Common myeloid progenitor, CD34-positive (primary cell): ENCODE data around the gene TSPAN18.

ENCODE experiments used
- CTCF ChIA-PET: fragments of 350-600 bp; sonication (Branson Sonifier 250); formaldehyde crosslinking; loops from one replicate; lab custom pipeline; 2021; ENCODE audit warnings: antibody characterized with exemption; lab: Charles Lee
- POLR2A ChIA-PET: fragments of 350-600 bp; sonication (Branson Sonifier 250); formaldehyde crosslinking; loops from one replicate; lab custom pipeline; 2021; ENCODE audit warnings: antibody characterized with exemption; lab: Charles Lee
- DNase-seq, 3 donors: peaks; one replicate each; pipeline versions ENCODE4 v3.0.0 to v3.0.0-alpha.2; 2013
- H3K27ac ChIP-seq, 2 experiments: 1 replicate in 1 of 2; 2 replicates in 1 of 2; pipeline ENCODE4 v1.7.0; 2013; ENCODE audit warnings: inconsistent platforms in 2 of 2, low read length in 2 of 2, mild to moderate bottlenecking in 2 of 2, low read depth in 1 of 2, moderate library complexity in 1 of 2; ENCODE audit not compliant: severe bottlenecking in 2 of 2, insufficient read depth in 1 of 2, poor library complexity in 1 of 2
- H3K27me3 ChIP-seq, 5 experiments: replicated peaks in 2 of 5; 1 replicate in 3 of 5; 2 replicates in 2 of 5; pipeline versions ENCODE4 v1.6.1 to v1.7.0; 2013; ENCODE audit warnings: low read length in 4 of 5, mild to moderate bottlenecking in 2 of 5, moderate library complexity in 2 of 5, inconsistent platforms in 1 of 5; ENCODE audit not compliant: insufficient read depth in 5 of 5, control insufficient read depth in 4 of 5
- H3K36me3 ChIP-seq, 4 experiments: 1 replicate in 2 of 4; 2 replicates in 2 of 4; pipeline versions ENCODE4 v1.6.1 to v1.7.0; 2013; ENCODE audit warnings: low read length in 3 of 4, control low read depth in 1 of 4, mild to moderate bottlenecking in 1 of 4; ENCODE audit not compliant: control insufficient read depth in 4 of 4, insufficient read depth in 4 of 4
- H3K4me1 ChIP-seq, 4 experiments: 1 replicate in 3 of 4; 2 replicates in 1 of 4; pipeline versions ENCODE4 v1.6.1 to v1.7.1; 2013; ENCODE audit warnings: low read length in 3 of 4, mild to moderate bottlenecking in 3 of 4, control low read depth in 1 of 4, inconsistent platforms in 1 of 4, moderate library complexity in 1 of 4; ENCODE audit not compliant: control insufficient read depth in 4 of 4, insufficient read depth in 4 of 4; ENCODE audit errors: control extremely low read depth in 1 of 4
- H3K4me3 ChIP-seq, 7 experiments: 1 replicate in 4 of 7; 2 replicates in 3 of 7; pipeline versions ENCODE4 v1.5.1 to v1.7.0; 2013; ENCODE audit warnings: mild to moderate bottlenecking in 7 of 7, low read length in 6 of 7, moderate library complexity in 6 of 7, inconsistent platforms in 2 of 7, low read depth in 2 of 7, control low read depth in 1 of 7; ENCODE audit not compliant: insufficient read depth in 4 of 7, control insufficient read depth in 1 of 7; ENCODE audit errors: extremely low read depth in 1 of 7
- H3K9me3 ChIP-seq, 5 experiments: 1 replicate in 4 of 5; 2 replicates in 1 of 5; pipeline versions ENCODE4 v1.6.1 to v1.7.1; 2013; ENCODE audit warnings: low read length in 4 of 5, mild to moderate bottlenecking in 2 of 5, inconsistent platforms in 1 of 5, low read depth in 1 of 5, moderate library complexity in 1 of 5; ENCODE audit not compliant: control insufficient read depth in 4 of 5, insufficient read depth in 2 of 5; ENCODE audit errors: control extremely low read depth in 1 of 5
- WGBS: methylation state at CpG from one replicate; pipeline ENCODE4 v1.1.5; 2013; ENCODE audit not compliant: insufficient coverage; 5-methylcytosine and 5-hydroxymethylcytosine counted together

TSPAN18 gene

DNA sequence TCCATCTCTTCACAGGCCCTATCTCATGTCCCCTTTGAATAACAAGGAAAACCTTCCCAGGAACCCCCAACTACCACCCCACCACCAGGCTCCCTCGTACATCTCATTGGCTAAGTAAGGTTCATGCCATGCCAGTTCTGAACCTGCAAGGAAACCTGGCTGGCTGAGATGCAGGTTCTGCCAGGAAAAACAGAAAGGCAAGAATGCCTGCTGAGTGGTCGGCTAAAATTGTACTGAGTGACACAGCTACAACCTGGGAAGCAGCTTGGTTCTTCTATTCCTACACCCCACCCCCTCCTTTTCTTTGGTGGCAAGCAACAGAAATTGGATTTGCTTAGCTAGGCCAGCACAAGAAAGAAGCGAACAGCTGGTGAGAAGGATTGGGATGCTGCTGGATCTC, 36.1 kb upstream of the TSPAN18 start:
- WGBS: 100% methylated on average over 2 of the region's 3 CpGs
- Histone ChIP-seq H3K4me3 (no peak overlapping the region), H3K27ac (no peak overlapping the region), H3K9me3 (peaks cover 0 to 4% (median 0%) of the 10 kb centered on the region in 5 experiments), H3K36me3 (no peaks in the 10 kb centered on the region), H3K4me1 (no peaks in the 10 kb centered on the region), H3K27me3 (peaks cover 0 to 18% (median 0%) of the 10 kb centered on the region in 5 experiments)
- CTCF ChIA-PET: no interaction called here
- DNase-seq: no peak
- POLR2A ChIA-PET: no interaction called here

DNA sequence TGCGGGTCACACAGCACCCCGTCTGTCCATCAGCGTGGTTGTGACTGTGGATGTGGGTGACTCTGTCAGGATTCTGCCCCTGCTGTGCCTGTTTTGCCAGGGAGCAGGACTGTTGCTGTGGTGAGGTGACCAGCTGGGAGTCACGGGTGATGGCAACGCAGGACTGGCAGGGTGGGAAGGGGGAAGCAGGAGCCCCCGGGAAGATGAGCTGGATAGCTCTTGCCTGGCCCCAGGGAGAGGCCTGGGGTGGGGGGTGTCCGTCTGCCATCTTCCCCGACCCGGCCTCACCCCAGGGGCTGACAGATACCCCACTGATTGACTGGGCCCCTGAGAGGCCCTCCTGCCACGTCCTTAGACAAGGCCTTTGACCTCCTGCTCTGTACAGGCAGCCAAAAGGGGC, 34.3 kb upstream of the TSPAN18 start:
- Histone ChIP-seq H3K27me3 (peaks cover 0 to 14% (median 0%) of the 10 kb centered on the region in 5 experiments), H3K27ac (no peak overlapping the region), H3K36me3 (no peaks in the 10 kb centered on the region), H3K4me1 (no peaks in the 10 kb centered on the region), H3K4me3 (no peak overlapping the region), H3K9me3 (peaks cover 0 to 4% (median 0%) of the 10 kb centered on the region in 5 experiments)
- CTCF ChIA-PET: no interaction called here
- POLR2A ChIA-PET: no interaction called here
- WGBS: 98% methylated on average over 10 of the region's 10 CpGs
- DNase-seq: no peak

DNA sequence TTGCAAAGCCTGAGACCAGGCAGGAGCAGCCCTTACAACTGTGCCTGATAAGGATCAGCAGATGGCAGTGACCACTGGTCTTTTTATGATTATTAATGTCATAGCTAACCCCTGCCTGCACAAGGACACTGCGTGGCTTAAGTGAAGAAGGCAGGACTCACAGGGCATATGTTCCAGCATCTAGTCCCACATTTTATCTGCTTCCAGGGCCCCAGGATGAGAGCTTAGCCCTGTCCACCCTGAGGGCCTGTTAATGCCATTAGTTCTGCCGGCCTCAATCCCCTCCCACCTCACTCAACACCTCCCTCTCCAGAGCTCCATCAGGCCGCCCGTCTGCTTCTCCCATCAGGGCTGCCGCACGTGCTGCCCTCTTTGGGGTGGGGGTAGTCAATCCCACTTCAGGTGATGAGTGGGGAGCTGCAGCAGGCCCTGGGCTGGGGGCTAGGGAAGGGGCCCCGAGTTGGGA, 33.1 kb upstream of the TSPAN18 start:
- Histone ChIP-seq H3K36me3 (no peaks in the 10 kb centered on the region), H3K27ac (no peak overlapping the region), H3K4me1 (no peaks in the 10 kb centered on the region), H3K9me3 (peaks cover 0 to 4% (median 0%) of the 10 kb centered on the region in 5 experiments), H3K4me3 (no peak overlapping the region), H3K27me3 (peaks cover 0 to 2% (median 0%) of the 10 kb centered on the region in 5 experiments)
- ChIA-PET CTCF (interaction anchor here (1.2 kb wide), 1 partner anchor 21 kb away, joined by 3 read pairs; no protein-coding TSS in a partner anchor), POLR2A (no interaction called here)
- DNase-seq: no peak
- 100% methylated on average over 3 of the region's 7 CpGs for WGBS

DNA sequence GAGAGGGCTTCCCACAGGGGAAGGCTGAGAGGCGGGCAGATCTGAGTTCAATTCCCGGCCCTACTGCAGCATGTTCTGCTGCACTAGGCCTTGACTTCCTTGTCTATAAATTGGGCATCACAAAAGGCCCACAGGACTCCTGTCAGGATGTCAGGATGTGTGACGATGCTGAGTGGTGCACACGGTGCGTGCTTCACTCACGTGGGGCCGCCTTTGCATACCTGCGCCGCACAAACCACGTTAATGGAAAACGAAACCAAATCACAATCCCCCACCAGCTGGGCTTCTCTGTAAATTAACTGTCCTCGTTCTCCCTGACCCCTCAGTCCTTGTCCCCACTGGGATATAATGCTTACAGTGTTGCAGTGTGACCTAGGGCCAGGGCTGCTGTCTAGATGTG, 32.3 kb upstream of the TSPAN18 start:
- no peak for DNase-seq
- POLR2A ChIA-PET: no interaction called here

DNA sequence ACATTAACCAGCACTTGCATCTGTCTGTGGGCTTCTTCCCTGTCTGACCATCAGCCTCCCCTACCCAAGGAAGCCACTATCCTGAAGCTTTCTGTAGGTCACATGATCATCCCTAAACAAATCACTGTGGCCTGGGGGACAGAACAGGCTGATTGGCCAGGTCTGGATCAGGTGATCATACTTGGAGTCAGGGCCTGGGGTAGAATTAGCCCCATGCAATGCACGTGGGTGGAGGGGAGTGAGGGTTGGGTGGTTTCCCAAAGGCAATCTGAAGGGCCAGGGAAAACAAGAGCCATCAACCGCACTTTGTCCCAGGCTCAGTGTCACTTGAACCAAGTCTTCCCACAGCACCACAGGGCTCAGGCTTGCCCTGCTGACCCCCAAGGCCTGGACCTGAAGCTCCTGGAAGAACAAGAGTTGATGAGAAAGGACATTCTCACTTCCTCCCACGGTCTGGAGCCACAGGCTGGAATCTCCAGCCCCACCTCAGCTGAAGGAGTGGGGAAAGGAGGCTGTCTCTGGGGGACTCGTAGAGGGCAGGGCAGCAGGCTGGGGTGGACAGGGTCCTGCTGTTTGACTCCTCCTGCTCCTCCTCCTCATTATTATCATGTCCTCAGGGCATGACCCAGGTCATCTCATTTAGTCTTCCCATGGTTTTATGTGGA, 31.5 kb upstream of the TSPAN18 start:
- 83% methylated on average over 2 of the region's 4 CpGs for WGBS
- no peak for DNase-seq
- CTCF ChIA-PET: no interaction called here
- H3K36me3 ChIP-seq: no peaks in the 10 kb centered on the region
- H3K4me1 ChIP-seq: no peaks in the 10 kb centered on the region
- H3K9me3 ChIP-seq: no peaks in the 10 kb centered on the region
- no peak overlapping the region for H3K27ac ChIP-seq
- no peak overlapping the region for H3K4me3 ChIP-seq
- POLR2A ChIA-PET: no interaction called here
- peaks cover 0 to 4% (median 0%) of the 10 kb centered on the region in 5 experiments for H3K27me3 ChIP-seq

More for the DNA sequence above, 32.3 kb upstream of the TSPAN18 start:
- peaks cover 0 to 2% (median 0%) of the 10 kb centered on the region in 5 experiments for H3K9me3 ChIP-seq
- H3K27me3 ChIP-seq: no peaks in the 10 kb centered on the region
- CTCF ChIA-PET: interaction anchor here (1.2 kb wide), 1 partner anchor 22 kb away, joined by 3 read pairs; no protein-coding TSS in a partner anchor
- 95% methylated on average over 11 of the region's 12 CpGs for WGBS
- no peak overlapping the region for H3K4me3 ChIP-seq
- no peaks in the 10 kb centered on the region for H3K36me3 ChIP-seq
- H3K27ac ChIP-seq: no peak overlapping the region
- H3K4me1 ChIP-seq: no peaks in the 10 kb centered on the region

DNA sequence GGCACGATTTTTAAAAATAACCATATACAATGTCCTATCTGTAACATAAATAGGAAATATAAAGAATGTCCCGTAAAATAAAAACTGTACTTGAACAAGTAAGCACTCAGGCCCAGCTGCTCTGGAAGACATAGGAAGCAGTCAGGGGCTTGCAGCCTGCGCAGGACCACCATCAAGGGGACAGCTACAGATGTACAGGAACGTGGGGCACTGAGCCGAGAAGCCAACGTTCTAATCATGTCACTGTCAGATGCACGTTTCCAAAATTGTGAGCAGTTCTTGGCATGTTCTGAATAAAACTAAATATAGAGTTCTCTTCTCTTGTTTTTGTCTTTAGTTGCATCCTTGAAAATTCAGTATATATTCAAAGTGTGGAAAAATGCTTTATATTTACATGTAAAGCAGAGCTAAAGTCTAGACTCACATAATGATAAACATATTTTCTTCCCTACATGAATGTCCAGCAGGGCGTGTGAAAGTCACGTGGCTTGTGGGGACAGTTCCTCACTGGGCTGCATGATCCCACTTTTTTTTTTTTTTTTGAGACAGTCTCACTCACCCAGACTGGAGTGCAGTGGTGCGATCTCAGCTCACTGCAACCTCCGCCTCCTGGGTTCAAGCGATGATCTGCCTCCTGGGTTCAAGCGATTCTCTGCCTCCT, 28.4 kb upstream of the TSPAN18 start:
- peaks cover 0 to 2% (median 0%) of the 10 kb centered on the region in 5 experiments for H3K9me3 ChIP-seq
- H3K4me1 ChIP-seq: peaks cover 0 to 10% (median 7%) of the 10 kb centered on the region in 4 experiments
- H3K36me3 ChIP-seq: no peaks in the 10 kb centered on the region
- DNase-seq: no peak
- H3K27ac ChIP-seq: no peak overlapping the region
- peaks cover 0 to 4% (median 0%) of the 10 kb centered on the region in 5 experiments for H3K27me3 ChIP-seq
- CTCF ChIA-PET: interaction anchor here (0.6 to 1.8 kb wide), 2 partner anchors 195 to 406 kb away, joined by 3 read pairs; no protein-coding TSS in a partner anchor
- 90% methylated on average over 11 of the region's 13 CpGs for WGBS
- no peak overlapping the region for H3K4me3 ChIP-seq
- POLR2A ChIA-PET: no interaction called here
